CD4-positive, alpha-beta T cell (primary cell): ENCODE measurements around the gene PCSK2. TPM values are rescaled to one million over a fixed set of nuclear protein-coding genes. Genes with fewer than 3 reads are reported as not detected.

ENCODE experiments used
- ATAC-seq: fragments of 200-7000 bp; cut with Tn5 transposase; one replicate; pipeline ENCODE4 v1.10.0; 2022; ENCODE audit warnings: mild to moderate bottlenecking; ENCODE audit not compliant: poor library complexity
- CTCF ChIA-PET: fragments of 350-600 bp; sonication (Branson Sonifier 250); formaldehyde crosslinking; loops from one replicate; lab custom pipeline; 2021; ENCODE audit warnings: antibody characterized with exemption, inconsistent platforms; lab: Charles Lee
- POLR2A ChIA-PET: fragments of 350-600 bp; sonication (Branson Sonifier 250); formaldehyde crosslinking; loops from one replicate; lab custom pipeline; 2021; ENCODE audit warnings: antibody characterized with exemption, inconsistent platforms; lab: Charles Lee
- DNase-seq, 14 experiments: peaks; one replicate each; pipeline ENCODE4 v3.0.0-alpha.2; 2013 to 2020; ENCODE audit warnings: mixed read lengths in 2 of 14
- H3K27ac ChIP-seq, 2 donors: one replicate each; pipeline versions ENCODE4 v1.5.1 to v1.7.0; 2013; ENCODE audit warnings: low read length in 2 of 2, low read depth in 1 of 2, mild to moderate bottlenecking in 1 of 2
- H3K27me3 ChIP-seq, 2 experiments: 1 replicate in 1 of 2; 2 replicates in 1 of 2; pipeline versions ENCODE4 v1.6.1 to v1.7.0; 2013; ENCODE audit warnings: low read length in 2 of 2, control low read depth in 1 of 2, mild to moderate bottlenecking in 1 of 2, moderate library complexity in 1 of 2; ENCODE audit not compliant: insufficient read depth in 2 of 2, control insufficient read depth in 1 of 2
- H3K36me3 ChIP-seq: one replicate; pipeline ENCODE4 v1.6.1; 2013; ENCODE audit warnings: low read length, control low read depth; ENCODE audit not compliant: insufficient read depth
- H3K4me1 ChIP-seq: one replicate; pipeline ENCODE4 v1.6.1; 2013; ENCODE audit warnings: low read length, control low read depth; ENCODE audit not compliant: insufficient read depth
- H3K4me3 ChIP-seq: one replicate; pipeline ENCODE4 v1.5.1; 2013; ENCODE audit warnings: mild to moderate bottlenecking, low read length, moderate library complexity
- H3K9me3 ChIP-seq, 2 experiments: 1 replicate in 1 of 2; 2 replicates in 1 of 2; pipeline versions ENCODE4 v1.6.1 to v1.7.0; 2013; ENCODE audit warnings: low read length in 2 of 2, mild to moderate bottlenecking in 2 of 2, control low read depth in 1 of 2, moderate library complexity in 1 of 2; ENCODE audit not compliant: control insufficient read depth in 1 of 2, insufficient read depth in 1 of 2
- H3K27ac Mint-ChIP-seq: one replicate; pipeline ENCODE4 v1.8.0; 2020; ENCODE audit warnings: mixed read lengths
- H3K27me3 Mint-ChIP-seq: one replicate; pipeline ENCODE4 v1.8.0; 2021; ENCODE audit warnings: mixed read lengths
- H3K36me3 Mint-ChIP-seq: one replicate; pipeline ENCODE4 v1.8.0; 2021; ENCODE audit warnings: low read depth, mixed read lengths
- H3K4me1 Mint-ChIP-seq: one replicate; pipeline ENCODE4 v1.8.0; 2021; ENCODE audit warnings: low read depth, mixed read lengths
- H3K4me3 Mint-ChIP-seq: one replicate; pipeline ENCODE4 v1.8.0; 2020; ENCODE audit warnings: mild to moderate bottlenecking, mixed read lengths
- H3K9me3 Mint-ChIP-seq: one replicate; pipeline ENCODE4 v1.8.0; 2020; ENCODE audit warnings: mixed read lengths
- CTCF ChIP-seq: fragments of 200-600 bp; IDR thresholded peaks from one replicate; pipeline ENCODE4 v1.8.0; 2022; ENCODE audit warnings: antibody characterized with exemption, mild to moderate bottlenecking
- intact Hi-C, 2 experiments: fragments of 100-400 bp; cut with DNase I in 1 of 2; cut with micrococcal nuclease in 1 of 2; formaldehyde crosslinking; loops; one replicate each; pipeline versions ENCODE4 v1.15.1 to v1.9.0; 2023 to 2025; cut with DNase I, micrococcal nuclease
- total RNA-seq, 174 experiments: library from RNA in 2 of 174; stranded (reverse) in 2 of 174; gene quantifications; one replicate each; pipeline ENCODE4 v1.2.3 and lab custom pipeline; 2021 to 2026

PCSK2 gene
- total RNA-seq, 2 experiments from 2014 or later: not detected

- Histone ChIP-seq H3K4me3 (no peak overlapping the region), H3K27me3 (no peaks in the 10 kb centered on the region), H3K36me3 (no peaks in the 10 kb centered on the region), H3K4me1 (no peaks in the 10 kb centered on the region), H3K27ac (no peak overlapping the region), H3K9me3 (no peaks in the 10 kb centered on the region)
- intact Hi-C loops: no loop called here
- Mint-ChIP-seq H3K27ac (no peak overlapping the region), H3K4me1 (no peaks in the 10 kb centered on the region), H3K9me3 (no peaks in the 10 kb centered on the region), H3K4me3 (no peak overlapping the region), H3K36me3 (no peaks in the 10 kb centered on the region), H3K27me3 (peaks cover 6% of the 10 kb centered on the region)
- POLR2A ChIA-PET: no interaction called here
- CTCF ChIA-PET: interaction anchor here (0.6 kb wide), 1 partner anchor 205 kb away, joined by 3 read pairs; no protein-coding TSS in a partner anchor
- DNase-seq (no peak), ATAC-seq (no peak)
- TF ChIP-seq CTCF: no peak
Observed at GRCh38 chr20:17470521-17470920, 243.7 kb downstream of the PCSK2 start.

DNA sequence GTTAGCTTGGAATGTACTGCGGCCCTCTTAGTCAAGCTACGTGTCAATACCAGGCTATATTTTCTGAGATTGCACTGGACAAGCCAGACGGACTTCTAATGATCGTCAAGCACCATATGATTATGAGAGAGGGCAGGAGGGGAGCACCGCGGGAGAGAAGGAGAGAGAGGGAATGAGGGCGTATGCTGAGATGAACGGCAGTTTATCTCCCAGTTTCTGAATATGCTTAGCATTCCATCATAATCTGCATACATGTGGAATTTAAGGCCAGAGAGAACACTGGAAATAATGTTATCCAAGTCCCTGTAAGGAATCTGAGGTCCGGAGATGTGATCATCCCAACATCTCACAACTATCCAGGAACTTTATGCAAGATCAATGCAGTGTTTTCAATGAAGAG, 244.1 kb downstream of the PCSK2 start:
- Histone ChIP-seq H3K9me3 (no peaks in the 10 kb centered on the region), H3K4me3 (no peak overlapping the region), H3K27me3 (no peaks in the 10 kb centered on the region), H3K36me3 (no peaks in the 10 kb centered on the region), H3K4me1 (no peaks in the 10 kb centered on the region), H3K27ac (no peak overlapping the region)
- POLR2A ChIA-PET: no interaction called here
- TF ChIP-seq CTCF: no peak
- intact Hi-C loops: no loop called here
- ATAC-seq (no peak), DNase-seq (no peak)
- Mint-ChIP-seq H3K27ac (no peak overlapping the region), H3K9me3 (no peaks in the 10 kb centered on the region), H3K4me1 (no peaks in the 10 kb centered on the region), H3K4me3 (no peak overlapping the region), H3K27me3 (peaks cover 6% of the 10 kb centered on the region), H3K36me3 (no peaks in the 10 kb centered on the region)
- CTCF ChIA-PET: interaction anchor here (0.6 kb wide), 1 partner anchor 204 kb away, joined by 3 read pairs; no protein-coding TSS in a partner anchor

- no peaks in the 10 kb centered on the region for H3K9me3 ChIP-seq
- intact Hi-C loops: no loop called here
- H3K27ac ChIP-seq: no peak overlapping the region
- TF ChIP-seq CTCF: no peak
- Mint-ChIP-seq H3K9me3 (no peaks in the 10 kb centered on the region), H3K4me3 (no peak overlapping the region), H3K36me3 (no peaks in the 10 kb centered on the region), H3K4me1 (no peaks in the 10 kb centered on the region), H3K27me3 (peaks cover 5% of the 10 kb centered on the region), H3K27ac (no peak overlapping the region)
- POLR2A ChIA-PET: no interaction called here
- no peaks in the 10 kb centered on the region for H3K36me3 ChIP-seq
- CTCF ChIA-PET: no interaction called here
- ATAC-seq (no peak), DNase-seq (no peak)
- no peak overlapping the region for H3K4me3 ChIP-seq
- H3K27me3 ChIP-seq: no peaks in the 10 kb centered on the region
- no peaks in the 10 kb centered on the region for H3K4me1 ChIP-seq
Observed at GRCh38 chr20:17471606-17472187, 244.9 kb downstream of the PCSK2 start.
